C4-2B (cell line): ENCODE results near the gene VPS13C.
A peak's percentile ranks its signal among the peaks of the same experiment; 100 is the strongest.

ENCODE experiments used
- H3K27ac ChIP-seq: fragments of 450-650 bp; 2 replicates; pipeline ENCODE4 v1.5.1; 2017
- ZFX ChIP-seq: fragments of 450-650 bp; IDR thresholded peaks from 2 replicates; pipeline ENCODE4 v1.6.1; 2017
- TF ChIP-seq, protein P1 (sequence below): fragments of 450-650 bp; conservative IDR thresholded peaks from 2 replicates; pipeline ENCODE4 v1.5.1; 2017; ENCODE audit warnings: mild to moderate bottlenecking

VPS13C gene

DNA sequence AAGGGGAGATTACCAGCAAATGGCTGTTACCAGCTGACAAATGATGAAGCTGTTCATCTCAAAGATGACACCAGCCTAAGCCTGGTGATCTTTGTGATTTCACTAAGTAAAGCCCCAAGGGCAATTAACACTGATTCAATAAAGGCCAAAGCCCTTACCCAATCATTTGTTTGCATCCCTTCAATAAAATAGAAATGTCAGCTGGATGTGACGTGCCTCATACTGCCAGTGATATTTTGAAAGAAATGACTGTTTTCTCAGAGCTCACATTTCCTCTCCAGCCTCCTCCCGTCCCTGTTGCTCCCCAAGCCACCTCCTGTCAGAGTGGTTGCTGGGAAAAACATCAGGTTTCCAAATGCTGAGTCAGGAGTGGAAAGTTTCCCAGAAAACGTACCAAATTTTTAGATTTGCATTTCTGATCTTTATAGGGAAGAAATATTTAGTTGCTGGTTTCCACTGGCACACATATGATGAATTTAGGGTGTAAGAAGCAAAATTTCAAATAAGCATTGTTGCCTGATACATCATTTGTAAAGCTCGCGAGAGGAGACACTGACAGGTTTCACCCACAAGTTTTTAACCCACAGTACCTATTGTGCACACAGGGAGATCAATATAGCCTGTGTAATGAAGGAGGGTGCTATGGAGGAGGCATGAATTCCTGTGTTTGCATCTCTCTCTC lies 27.6 kb upstream of the VPS13C start:
- TF ChIP-seq, protein P1, sequence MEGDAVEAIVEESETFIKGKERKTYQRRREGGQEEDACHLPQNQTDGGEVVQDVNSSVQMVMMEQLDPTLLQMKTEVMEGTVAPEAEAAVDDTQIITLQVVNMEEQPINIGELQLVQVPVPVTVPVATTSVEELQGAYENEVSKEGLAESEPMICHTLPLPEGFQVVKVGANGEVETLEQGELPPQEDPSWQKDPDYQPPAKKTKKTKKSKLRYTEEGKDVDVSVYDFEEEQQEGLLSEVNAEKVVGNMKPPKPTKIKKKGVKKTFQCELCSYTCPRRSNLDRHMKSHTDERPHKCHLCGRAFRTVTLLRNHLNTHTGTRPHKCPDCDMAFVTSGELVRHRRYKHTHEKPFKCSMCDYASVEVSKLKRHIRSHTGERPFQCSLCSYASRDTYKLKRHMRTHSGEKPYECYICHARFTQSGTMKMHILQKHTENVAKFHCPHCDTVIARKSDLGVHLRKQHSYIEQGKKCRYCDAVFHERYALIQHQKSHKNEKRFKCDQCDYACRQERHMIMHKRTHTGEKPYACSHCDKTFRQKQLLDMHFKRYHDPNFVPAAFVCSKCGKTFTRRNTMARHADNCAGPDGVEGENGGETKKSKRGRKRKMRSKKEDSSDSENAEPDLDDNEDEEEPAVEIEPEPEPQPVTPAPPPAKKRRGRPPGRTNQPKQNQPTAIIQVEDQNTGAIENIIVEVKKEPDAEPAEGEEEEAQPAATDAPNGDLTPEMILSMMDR = no peak
- TF ChIP-seq ZFX = no peak

GRCh38 chr15:62085740-62086139 lies 25.5 kb upstream of the VPS13C start:
- no peak overlapping the region for H3K27ac ChIP-seq
- TF ChIP-seq ZFX = no peak
- TF ChIP-seq, protein P1 = no peak

More for the DNA sequence above, 27.6 kb upstream of the VPS13C start:
- no peak overlapping the region for H3K27ac ChIP-seq

DNA sequence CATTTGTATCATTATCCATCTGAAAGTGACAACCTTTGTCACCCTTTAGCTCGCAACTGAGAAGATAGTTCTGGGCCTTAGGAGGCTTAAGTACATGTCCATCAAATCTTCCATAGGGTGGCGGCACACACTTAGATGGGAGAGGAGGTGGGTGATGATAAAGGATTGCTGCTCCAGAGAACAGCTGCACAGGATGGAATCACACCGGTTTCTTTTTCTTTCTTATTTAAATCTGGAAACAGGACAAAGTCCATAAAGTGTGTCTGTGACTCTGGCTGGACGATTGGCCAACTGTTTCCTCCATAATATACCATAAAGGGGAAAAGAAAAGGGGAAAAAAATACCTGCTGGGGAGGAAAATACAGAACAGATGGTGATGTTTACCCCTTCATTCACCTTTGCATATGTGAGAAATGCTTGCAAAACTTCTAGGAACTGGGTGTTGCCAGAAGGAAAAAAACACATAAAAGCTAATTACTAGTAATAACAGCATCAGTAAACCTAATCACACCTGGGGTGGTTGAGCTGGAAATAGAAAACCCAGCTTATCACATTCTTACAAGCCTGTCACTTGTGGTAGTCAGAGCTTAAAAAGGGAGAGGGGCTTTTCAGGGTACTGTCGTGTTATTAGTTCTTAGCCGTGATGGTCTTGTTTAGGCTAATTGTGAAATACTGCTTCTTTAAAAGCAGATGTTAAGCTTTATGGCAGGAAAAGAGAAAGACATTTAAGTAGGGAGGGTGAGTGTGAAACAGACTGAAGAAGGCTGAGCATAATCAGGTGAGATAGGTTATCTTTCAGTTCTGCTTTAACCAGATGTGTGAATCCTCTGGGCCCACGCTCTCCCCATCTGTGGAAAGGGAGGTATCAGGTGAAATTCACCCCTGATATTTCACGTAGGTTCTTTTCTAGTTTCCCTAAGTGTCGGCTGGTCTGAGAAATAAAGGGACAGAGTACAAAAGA lies 23.2 kb upstream of the VPS13C start:
- TF ChIP-seq, protein P1 = no peak
- no peak for TF ChIP-seq ZFX
- no peak overlapping the region for H3K27ac ChIP-seq

DNA sequence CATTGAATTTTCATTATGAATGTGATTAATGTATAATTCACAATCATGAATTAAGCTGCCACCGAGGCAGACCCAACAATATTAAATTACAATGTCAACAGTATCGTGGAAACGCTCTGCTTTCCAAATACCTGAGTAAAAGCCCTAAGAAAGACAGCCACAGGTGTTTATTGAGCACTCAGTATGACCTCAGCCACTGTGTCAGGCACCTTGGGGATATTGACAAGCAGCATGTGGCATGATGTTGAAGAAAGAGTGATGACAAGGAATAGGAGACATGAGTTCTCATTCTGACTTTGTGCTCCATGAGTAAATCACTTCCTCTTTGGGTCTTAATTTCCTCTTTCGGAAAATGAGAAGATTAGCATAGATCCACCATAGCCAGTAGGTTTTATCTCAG lies 19.3 kb upstream of the VPS13C start:
- H3K27ac ChIP-seq = no peak overlapping the region
- TF ChIP-seq, protein P1 = no peak
- no peak for TF ChIP-seq ZFX

GRCh38 chr15:62075595-62076277 lies 15.5 kb upstream of the VPS13C start:
- TF ChIP-seq, protein P1 = no peak
- no peak for TF ChIP-seq ZFX
- peak overlapping the region; percentile 35 for H3K27ac ChIP-seq

DNA sequence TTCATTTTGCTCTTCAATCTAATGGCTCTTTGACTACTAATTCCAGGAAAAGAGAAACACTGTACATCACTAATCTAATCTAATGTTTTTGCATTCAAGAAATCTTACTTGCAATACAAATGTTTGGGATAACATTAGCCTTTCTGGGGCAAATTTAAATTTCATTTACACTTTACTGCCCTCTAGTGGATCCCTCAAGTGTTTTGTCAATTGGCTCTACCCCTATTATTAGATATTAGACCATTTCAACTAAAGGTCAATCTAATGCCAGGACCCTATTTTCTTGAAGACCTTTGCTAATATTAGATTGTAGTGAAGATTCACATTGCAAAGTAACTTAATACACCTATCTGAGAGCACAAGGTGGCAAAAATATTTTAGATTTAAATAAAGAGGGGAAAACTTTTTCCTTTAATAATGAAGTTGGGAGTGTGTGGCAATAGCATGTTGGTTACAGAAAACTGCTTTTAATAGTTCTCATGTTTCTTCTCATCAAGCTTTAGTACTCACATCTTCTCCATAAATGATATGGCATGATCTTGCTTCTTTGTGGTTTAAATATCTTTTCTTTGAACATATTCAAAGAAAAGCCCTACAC lies 11.6 kb upstream of the VPS13C start:
- TF ChIP-seq, protein P1 = peak; percentile 87
- no peak for TF ChIP-seq ZFX

More for the DNA sequence above, 11.6 kb upstream of the VPS13C start:
- H3K27ac ChIP-seq = no peak overlapping the region
